ENCODE results near the gene IMMP2L.
A peak's percentile ranks its signal among the peaks of the same experiment; 100 is the strongest.

IMMP2L gene

DNA sequence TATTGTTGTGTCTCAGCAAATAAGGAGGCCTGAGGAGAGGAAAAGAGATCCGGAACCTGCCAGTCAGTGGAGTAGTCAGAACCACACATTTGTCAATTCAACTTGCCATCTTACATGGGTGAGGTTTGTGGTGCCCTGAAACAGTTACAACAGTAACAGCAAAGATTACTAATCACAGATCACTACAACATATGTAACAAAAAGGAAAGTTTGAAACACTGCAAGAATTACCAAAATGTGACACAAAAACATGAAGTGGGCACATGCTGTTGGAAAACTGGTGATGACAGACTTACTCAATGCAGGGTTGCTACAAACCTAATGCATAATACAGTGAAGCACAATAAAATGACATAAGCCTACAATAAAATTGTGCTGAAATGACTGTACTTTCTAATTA lies 382.0 kb downstream of the IMMP2L start:
- H3K27ac ChIP-seq: no peak overlapping the region
- TF ChIP-seq, protein P1, sequence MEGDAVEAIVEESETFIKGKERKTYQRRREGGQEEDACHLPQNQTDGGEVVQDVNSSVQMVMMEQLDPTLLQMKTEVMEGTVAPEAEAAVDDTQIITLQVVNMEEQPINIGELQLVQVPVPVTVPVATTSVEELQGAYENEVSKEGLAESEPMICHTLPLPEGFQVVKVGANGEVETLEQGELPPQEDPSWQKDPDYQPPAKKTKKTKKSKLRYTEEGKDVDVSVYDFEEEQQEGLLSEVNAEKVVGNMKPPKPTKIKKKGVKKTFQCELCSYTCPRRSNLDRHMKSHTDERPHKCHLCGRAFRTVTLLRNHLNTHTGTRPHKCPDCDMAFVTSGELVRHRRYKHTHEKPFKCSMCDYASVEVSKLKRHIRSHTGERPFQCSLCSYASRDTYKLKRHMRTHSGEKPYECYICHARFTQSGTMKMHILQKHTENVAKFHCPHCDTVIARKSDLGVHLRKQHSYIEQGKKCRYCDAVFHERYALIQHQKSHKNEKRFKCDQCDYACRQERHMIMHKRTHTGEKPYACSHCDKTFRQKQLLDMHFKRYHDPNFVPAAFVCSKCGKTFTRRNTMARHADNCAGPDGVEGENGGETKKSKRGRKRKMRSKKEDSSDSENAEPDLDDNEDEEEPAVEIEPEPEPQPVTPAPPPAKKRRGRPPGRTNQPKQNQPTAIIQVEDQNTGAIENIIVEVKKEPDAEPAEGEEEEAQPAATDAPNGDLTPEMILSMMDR (conservative IDR thresholded peaks at IDR 0.05): no peak

DNA sequence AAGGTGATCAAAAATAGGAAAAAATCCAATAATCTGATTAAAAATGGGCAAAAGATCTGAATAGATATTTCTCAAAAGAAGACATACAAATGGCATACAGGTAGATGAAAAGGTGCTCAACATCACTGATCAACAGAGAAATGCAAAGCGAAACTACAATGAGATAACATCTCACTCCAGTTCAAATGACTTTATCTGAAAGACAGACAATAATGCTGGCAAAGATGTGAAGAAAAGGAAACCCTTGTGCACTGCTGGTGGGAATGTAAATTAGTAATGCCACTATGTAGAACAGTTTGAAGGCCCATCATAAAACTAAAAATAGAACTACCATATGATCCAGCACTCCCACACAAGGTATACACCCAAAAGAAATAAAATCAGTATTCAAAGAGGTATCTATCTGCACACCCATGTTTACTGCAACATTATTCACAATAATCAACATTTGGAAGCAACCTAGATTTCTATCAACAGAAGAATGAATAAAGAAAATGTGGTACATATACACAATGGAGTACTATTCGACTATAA lies 386.3 kb downstream of the IMMP2L start:
- peak overlapping the region; percentile 89 for H3K27ac ChIP-seq
- TF ChIP-seq, protein P1 (conservative IDR thresholded peaks at IDR 0.05): no peak

DNA sequence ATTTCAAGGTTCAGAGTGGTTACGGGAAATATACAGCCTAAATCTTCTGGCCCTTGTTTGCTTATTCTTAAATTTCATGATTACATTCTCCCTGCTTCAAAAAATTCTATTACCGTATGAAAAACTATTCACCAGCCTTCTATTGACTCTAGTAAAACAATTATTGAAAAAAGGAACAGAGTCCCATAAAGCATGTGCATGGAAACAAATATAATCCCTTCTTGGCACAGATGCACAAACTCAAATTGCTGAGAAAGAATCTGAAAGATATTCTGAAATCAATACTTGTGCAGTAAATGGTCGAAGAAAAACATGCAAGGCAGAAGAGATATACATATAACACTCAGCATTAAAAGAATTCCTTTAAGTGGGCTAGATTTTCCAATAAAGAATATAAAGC lies 387.8 kb downstream of the IMMP2L start:
- H3K27ac ChIP-seq: peak overlapping the region; percentile 89
- TF ChIP-seq, protein P1 (conservative IDR thresholded peaks at IDR 0.05): no peak

DNA sequence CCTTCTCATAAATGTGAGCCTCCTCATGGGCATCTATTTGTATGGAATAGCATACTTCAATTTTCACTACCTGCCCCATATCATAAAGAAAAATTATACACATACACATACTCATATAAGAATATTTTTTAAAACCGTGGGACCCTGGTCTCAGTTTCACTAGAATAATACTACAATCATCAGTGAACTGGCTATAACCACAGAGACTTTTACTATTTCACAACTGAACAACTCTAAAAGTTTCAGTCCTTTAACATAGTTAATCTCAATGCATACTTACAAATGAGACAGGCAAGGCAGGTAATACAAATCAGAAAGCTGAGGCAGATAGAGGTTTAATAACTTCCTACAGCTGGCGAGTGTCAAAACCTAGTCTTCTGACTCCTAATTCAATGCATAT lies 388.3 kb downstream of the IMMP2L start:
- H3K27ac ChIP-seq: peak overlapping the region; percentile 89
- TF ChIP-seq, protein P1 (conservative IDR thresholded peaks at IDR 0.05): no peak

DNA sequence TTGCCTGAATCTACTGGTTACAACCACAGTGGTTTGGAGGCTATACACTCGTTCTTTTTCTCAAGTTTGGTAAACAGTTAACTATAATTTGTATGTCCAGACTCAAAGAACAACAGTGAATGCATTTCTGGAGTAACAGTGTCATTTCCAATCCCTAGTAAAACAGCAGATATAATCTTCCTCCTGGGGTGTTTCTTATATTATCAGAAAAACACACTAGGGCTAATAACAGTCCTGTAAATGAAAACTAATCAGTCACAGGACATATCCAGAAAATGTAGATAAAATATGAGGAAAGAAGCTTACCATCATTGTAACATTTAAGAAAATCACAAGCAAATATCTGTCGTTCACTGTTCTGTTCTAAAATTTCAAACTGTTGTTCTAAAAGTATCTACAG lies 388.8 kb downstream of the IMMP2L start:
- TF ChIP-seq, protein P1 (conservative IDR thresholded peaks at IDR 0.05): no peak
- H3K27ac ChIP-seq: peak overlapping the region; percentile 89

DNA sequence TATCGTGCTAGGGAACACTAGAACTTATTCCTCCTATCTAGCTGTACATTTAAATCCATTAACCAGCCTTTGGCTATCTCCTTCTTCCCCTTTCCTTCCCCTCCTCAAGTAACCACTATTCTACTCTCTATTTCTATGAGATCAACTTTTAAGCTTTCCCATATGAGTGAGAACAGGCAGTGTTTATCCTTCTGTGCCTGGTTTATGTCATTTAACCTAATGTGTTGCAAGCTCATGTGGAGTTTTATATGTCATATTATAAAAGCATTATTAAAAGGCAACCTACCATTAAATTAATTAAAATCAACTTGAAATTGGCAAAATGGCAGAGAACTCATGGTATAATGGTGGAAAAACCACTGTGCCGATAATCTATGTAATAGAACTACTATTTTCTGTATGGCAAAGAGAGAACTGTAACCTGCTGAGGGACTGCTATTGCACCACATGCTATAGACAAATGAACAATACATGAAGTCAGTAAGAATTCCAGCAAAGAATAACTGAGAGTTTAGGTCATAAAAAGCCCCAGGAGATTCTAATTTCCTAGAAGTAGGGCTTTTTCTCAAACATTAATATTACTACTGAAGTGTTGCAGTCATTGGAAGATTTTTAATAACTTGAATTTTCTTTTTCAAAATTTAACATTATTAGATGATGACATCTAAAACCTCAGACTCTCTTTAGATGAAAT lies 389.6 kb downstream of the IMMP2L start:
- TF ChIP-seq, protein P1 (conservative IDR thresholded peaks at IDR 0.05): no peak
- peak overlapping the region; percentile 89 for H3K27ac ChIP-seq

DNA sequence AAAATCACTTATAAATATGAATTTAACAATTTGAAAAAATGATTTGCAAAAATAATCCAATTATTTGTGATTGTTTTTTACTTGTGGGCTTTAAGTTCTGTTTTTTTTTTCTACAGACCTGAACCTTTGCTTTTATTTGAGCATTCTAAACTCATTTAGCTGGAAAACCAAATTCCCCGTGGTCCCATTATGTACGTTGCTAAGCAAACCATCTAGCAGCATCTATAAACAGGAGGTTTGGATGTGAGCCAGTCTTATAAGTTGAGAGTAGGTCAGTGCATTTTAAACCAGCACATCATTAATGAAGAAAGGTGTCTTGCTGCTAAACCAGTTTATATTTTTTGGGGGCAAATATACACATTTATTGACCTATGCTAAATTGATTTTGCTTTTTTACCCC lies 394.1 kb downstream of the IMMP2L start:
- peak overlapping the region; percentile 89 for H3K27ac ChIP-seq
- TF ChIP-seq, protein P1 (conservative IDR thresholded peaks at IDR 0.05): no peak
